Heart right ventricle (tissue), 16 donors: ENCODE results near the gene COMMD9. TPM values are rescaled to one million over a fixed set of nuclear protein-coding genes. Genes with fewer than 3 reads are reported as not detected.

ENCODE experiments used
- ATAC-seq, 8 donors: fragments of 200-7000 bp; cut with Tn5 transposase; one replicate each; pipeline ENCODE4 v1.9.1; 2020; ENCODE audit warnings: mild to moderate bottlenecking in 8 of 8, moderate library complexity in 8 of 8, moderate number of reproducible peaks in 1 of 8
- DNase-seq, 2 donors: peaks; one replicate each; pipeline ENCODE4 v3.0.0-alpha.2; 2020
- H3K27ac ChIP-seq, 10 donors: fragments of 200-600 bp; sonication (generic) in 2 of 10; one replicate each; pipeline versions ENCODE4 v1.5.0 to v1.8.0; 2020 to 2022; ENCODE audit warnings: mild to moderate bottlenecking in 3 of 10
- H3K27me3 ChIP-seq, 7 donors: fragments of 200-600 bp; one replicate each; pipeline ENCODE4 v1.8.0; 2021 to 2022; ENCODE audit warnings: mild to moderate bottlenecking in 2 of 7
- H3K36me3 ChIP-seq, 9 donors: fragments of 200-600 bp; sonication (generic) in 1 of 9; one replicate each; pipeline versions ENCODE4 v1.5.0 to v1.8.0; 2020 to 2022; ENCODE audit warnings: mild to moderate bottlenecking in 2 of 9
- H3K4me1 ChIP-seq, 9 donors: fragments of 200-600 bp; sonication (generic) in 1 of 9; one replicate each; pipeline versions ENCODE4 v1.5.0 to v1.8.0; 2020 to 2022; ENCODE audit warnings: mild to moderate bottlenecking in 4 of 9
- H3K4me3 ChIP-seq, 10 donors: fragments of 200-600 bp; sonication (generic) in 2 of 10; one replicate each; pipeline versions ENCODE4 v1.5.0 to v1.8.0; 2020 to 2022; ENCODE audit warnings: mild to moderate bottlenecking in 7 of 10, moderate library complexity in 2 of 10
- H3K9me3 ChIP-seq, 11 donors: fragments of 200-600 bp in 10 of 11; sonication (generic) in 2 of 11; one replicate each; pipeline versions ENCODE4 v1.5.0 to v1.8.0; 2013 to 2022; ENCODE audit warnings: mild to moderate bottlenecking in 2 of 11, control low read depth in 1 of 11, moderate library complexity in 1 of 11
- CTCF ChIP-seq, 9 donors: fragments of 200-600 bp; sonication (generic) in 2 of 9; IDR thresholded peaks; one replicate each; pipeline versions ENCODE4 v1.5.0 to v1.8.0; 2021 to 2022; ENCODE audit warnings: antibody characterized with exemption in 9 of 9, mild to moderate bottlenecking in 5 of 9, moderate library complexity in 1 of 9
- WGBS, 2 donors: extraction: QIAGEN DNeasy Blood & Tissue Kit; methylation state at CpG; one replicate each; pipeline ENCODE4 v1.1.7; 2013; ENCODE audit warnings: inconsistent platforms in 1 of 2; 5-methylcytosine and 5-hydroxymethylcytosine counted together
- intact Hi-C, 10 donors: fragments of 100-400 bp; cut with DNase I; formaldehyde crosslinking; loops; one replicate each; pipeline versions ENCODE4 v1.11.1 to v1.14.2; 2022
- long read RNA-seq, 3 donors: library from polyadenylated mRNA; unstranded; transcript quantifications; one replicate each; pipeline ENCODE4 v2.0.0, GENCODE V29; 2020 to 2021
- polyA plus RNA-seq, 2 donors: library from polyadenylated mRNA; stranded (reverse); fragments of 200-250 nt; gene quantifications; one replicate each; pipeline ENCODE4 v1.2.3, GENCODE V29; 2013
- total RNA-seq, 10 donors: library from RNA; stranded (reverse); fragmentation: NEBNext Ultra II Directional in 3 of 10; extraction: Animal tissue kit (Norgen Biotek cat#: 25700) in 3 of 10; gene quantifications; one replicate each; pipeline versions ENCODE4 v1.2.1 to v1.2.4, GENCODE V29; 2021 to 2023
- donor health status: Arrhythmogenic right ventricular cardiomyopathy.
- donor health status: ischemic (EF 13 %, LVEDD 7.1; RV severe dilation, severe dysfunction).
- donor health status: healthy with polysubstance abuse.
- donor health status: DM: no; HTN: yes; CAD: no.
- donor health status: DM: no; HTN: no; CAD: no.
- donor health status: ischemic (EF 25% LVEDD 6.9; RV normal size, moderate dysfunction).
- donor health status: ischemic (EF 25% LVEDD 5.7; RV mildly dilated, moderate dysfunction).
- donor health status: healthy.
- donor health status: DM: yes; HTN: yes; CAD: no.
- donor health status: Ischemic cardiomyopathy.
- donor health status: ischemic (EF 35%, LVEDD 5.7; RV mildly dilated, moderate dysfunction).
- donor health status: nonischemic (EF 11% LVEDD 7.7; RV severe dilation, severe dysfunction).
- donor health status: DM: yes; HTN: yes; CAD: no.
- donor health status: PGD.
- donor health status: ischemic (EF 29% LVEDD 5.4; RV normal size, mild dysfunction).
- donor health status: nonischemic (EF 23%, LVEDD 6.1; RV moderate dilation, normal function).

Gene COMMD9
- total RNA-seq (10 to 100 TPM; 55.0 to 69.4 (median 57.5) TPM), polyA plus RNA-seq (10 to 100 TPM; 22.3 to 39.9 TPM)
- long read RNA-seq, donor 1, transcript COMMD9-201 (6 exons, 2,954 nt), result major isoform, 32 of 36 reads
- long read RNA-seq, donor 1, partial matches to known transcripts, result 1 of 36 reads
- long read RNA-seq, donor 1, other reads (novel, unspliced or antisense), result 3 of 36 reads
- long read RNA-seq, donor 2, transcript COMMD9-201 (6 exons, 2,954 nt), result major isoform, 38 of 40 reads
- long read RNA-seq, donor 2, partial matches to known transcripts, result 0 of 40 reads
- long read RNA-seq, donor 2, other reads (novel, unspliced or antisense), result 2 of 40 reads
- long read RNA-seq, donor 3, transcript COMMD9-201 (6 exons, 2,954 nt), result major isoform, 72 of 84 reads
- long read RNA-seq, donor 3, partial matches to known transcripts, result 1 of 84 reads
- long read RNA-seq, donor 3, other reads (novel, unspliced or antisense), result 7 of 84 reads

DNA sequence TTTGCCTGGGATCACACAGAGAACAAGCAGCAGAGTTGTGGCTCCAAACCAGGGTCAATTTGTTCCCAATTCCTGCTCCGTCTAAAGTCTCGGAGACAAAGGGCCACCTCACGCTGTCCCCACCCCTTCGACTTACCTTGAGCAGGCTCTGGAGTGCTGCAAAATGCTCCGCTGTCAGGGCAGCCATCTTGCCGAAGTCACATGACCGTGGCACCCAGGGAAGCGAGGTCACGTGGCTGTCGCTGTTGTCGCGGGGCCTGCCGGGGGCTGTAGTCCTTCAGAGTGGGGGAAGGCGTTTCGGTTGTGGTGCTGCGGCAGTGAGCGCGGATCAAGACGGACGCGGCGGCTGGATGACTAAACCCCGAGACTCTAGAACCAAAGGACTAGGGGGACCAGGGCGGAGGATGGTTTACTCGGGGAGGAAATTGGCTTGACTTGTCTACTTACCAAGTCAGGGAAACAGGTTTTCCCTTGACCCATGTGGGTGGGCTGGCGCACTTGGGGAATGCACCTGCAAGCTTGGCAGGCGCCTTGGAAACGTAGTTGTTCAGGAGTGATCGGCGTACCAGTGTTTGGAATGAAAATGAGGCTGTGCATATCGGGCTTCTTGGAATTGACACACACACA is at the start of gene COMMD9:
COMMD9 (minus strand) TSS at position 199 of the 627 bp plus-strand sequence; CDS start at position 187, 12 bp downstream.
- Histone ChIP-seq H3K27ac (peak within 1 kb of the TSS in 7 of 10 donors; percentile 31 to 83 (median 40)), H3K27me3 (no peaks in the 10 kb centered on the region), H3K36me3 (no peaks in the 10 kb centered on the region), H3K4me3 (peak within 1 kb of the TSS; percentile 45 to 90 (median 75)), H3K4me1 (peaks cover 0 to 23% (median 13%) of the 10 kb centered on the region in 9 donors), H3K9me3 (no peaks in the 10 kb centered on the region)
- 1 to 2% methylated on average over 31 of the region's 31 CpGs for WGBS, 2 donors
- intact Hi-C loops, result no loop called here
- no peak for TF ChIP-seq CTCF (IDR thresholded peaks at IDR 0.05)
- DNase-seq (peak; percentile 93 to 95), ATAC-seq (peak; percentile 98 to 100 (median 100))

DNA sequence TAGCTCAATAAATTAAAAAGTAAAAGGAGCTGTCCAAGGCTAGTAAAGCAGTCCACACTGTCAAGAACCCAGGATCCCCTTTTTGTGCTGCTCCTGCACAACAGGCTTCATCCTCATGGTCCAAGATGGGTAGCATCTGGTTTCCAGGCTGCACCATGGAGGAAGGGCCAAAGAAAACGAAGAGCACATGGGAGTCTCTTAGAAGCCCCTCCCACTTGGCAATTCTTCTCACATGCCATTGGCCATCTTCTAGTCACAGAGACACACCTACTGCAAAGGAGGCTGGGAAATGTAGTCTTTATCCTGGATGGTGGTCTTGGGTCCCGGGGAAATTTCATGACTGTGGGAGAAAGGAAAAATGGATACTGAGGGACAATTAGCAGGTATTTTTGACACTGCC is 44.7 kb upstream of the COMMD9 start:
- ATAC-seq (peak in 1 of 8 donors; percentile 42), DNase-seq (peak in 1 of 2 donors; percentile 11)
- Histone ChIP-seq H3K9me3 (no peaks in the 10 kb centered on the region), H3K4me3 (no peak overlapping the region), H3K27me3 (no peaks in the 10 kb centered on the region), H3K36me3 (no peaks in the 10 kb centered on the region), H3K4me1 (no peaks in the 10 kb centered on the region), H3K27ac (no peak overlapping the region)
- 50 to 53% methylated on average over 2 of the region's 2 CpGs for WGBS, 2 donors
- intact Hi-C loops, result no loop called here
- TF ChIP-seq CTCF (IDR thresholded peaks at IDR 0.05), result no peak

DNA sequence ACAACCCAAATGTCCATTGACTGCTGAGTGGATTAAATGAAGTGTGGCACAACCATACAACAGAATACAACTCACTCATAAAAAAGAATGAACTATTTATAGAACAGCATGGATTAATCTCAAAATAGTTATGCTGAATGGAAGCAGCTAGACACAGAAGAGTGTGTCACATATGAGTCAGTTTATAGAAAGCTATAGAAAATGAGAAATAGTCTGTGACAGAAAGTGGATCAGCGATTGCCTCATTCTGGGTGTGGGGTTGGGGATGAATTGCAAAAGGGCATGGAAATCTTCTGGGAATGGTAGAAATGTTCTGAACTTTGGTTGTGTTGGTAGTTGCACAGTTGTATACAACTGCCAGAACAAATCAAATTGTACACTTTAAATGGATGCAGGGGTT is 44.2 kb upstream of the COMMD9 start:
- no peaks in the 10 kb centered on the region for H3K9me3 ChIP-seq
- DNase-seq (no peak), ATAC-seq (peak in 1 of 8 donors; percentile 18)
- H3K27me3 ChIP-seq, result no peaks in the 10 kb centered on the region
- H3K27ac ChIP-seq, result no peak overlapping the region
- no peak for TF ChIP-seq CTCF (IDR thresholded peaks at IDR 0.05)
- H3K36me3 ChIP-seq, result no peaks in the 10 kb centered on the region
- no peak overlapping the region for H3K4me3 ChIP-seq
- H3K4me1 ChIP-seq, result no peaks in the 10 kb centered on the region
- 89 to 100% methylated on average over 1 of the region's 1 CpG for WGBS, 2 donors
- intact Hi-C loops, result no loop called here

DNA sequence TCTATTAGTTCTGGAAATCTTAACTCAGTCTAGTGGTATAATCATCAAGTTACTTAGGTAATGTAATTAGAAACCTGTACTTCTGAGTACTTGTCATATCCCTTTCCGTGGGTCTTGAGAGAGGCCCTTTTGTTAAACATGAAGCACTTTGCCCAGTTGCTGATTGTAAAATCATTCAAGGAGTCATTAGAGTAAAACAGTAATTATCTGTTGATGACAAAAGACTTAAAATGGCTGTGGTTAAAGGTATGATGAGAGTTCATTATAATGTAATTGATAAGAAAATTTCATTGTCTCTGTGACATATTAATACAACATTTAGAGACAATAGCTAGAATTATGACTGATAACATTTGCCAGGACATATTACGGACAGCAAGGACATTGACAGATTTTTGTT is 41.2 kb upstream of the COMMD9 start:
- ATAC-seq, result no peak
- H3K36me3 ChIP-seq, result no peaks in the 10 kb centered on the region
- 85 to 88% methylated on average over 2 of the region's 2 CpGs for WGBS, 2 donors
- H3K27ac ChIP-seq, result no peak overlapping the region
- no peaks in the 10 kb centered on the region for H3K4me1 ChIP-seq
- no peak for DNase-seq
- H3K27me3 ChIP-seq, result no peaks in the 10 kb centered on the region
- intact Hi-C loops, result no loop called here
- TF ChIP-seq CTCF (IDR thresholded peaks at IDR 0.05), result no peak
- no peak overlapping the region for H3K4me3 ChIP-seq
- no peaks in the 10 kb centered on the region for H3K9me3 ChIP-seq
